Measurements from ENCODE around the gene ACSF2.

ACSF2 gene

DNA sequence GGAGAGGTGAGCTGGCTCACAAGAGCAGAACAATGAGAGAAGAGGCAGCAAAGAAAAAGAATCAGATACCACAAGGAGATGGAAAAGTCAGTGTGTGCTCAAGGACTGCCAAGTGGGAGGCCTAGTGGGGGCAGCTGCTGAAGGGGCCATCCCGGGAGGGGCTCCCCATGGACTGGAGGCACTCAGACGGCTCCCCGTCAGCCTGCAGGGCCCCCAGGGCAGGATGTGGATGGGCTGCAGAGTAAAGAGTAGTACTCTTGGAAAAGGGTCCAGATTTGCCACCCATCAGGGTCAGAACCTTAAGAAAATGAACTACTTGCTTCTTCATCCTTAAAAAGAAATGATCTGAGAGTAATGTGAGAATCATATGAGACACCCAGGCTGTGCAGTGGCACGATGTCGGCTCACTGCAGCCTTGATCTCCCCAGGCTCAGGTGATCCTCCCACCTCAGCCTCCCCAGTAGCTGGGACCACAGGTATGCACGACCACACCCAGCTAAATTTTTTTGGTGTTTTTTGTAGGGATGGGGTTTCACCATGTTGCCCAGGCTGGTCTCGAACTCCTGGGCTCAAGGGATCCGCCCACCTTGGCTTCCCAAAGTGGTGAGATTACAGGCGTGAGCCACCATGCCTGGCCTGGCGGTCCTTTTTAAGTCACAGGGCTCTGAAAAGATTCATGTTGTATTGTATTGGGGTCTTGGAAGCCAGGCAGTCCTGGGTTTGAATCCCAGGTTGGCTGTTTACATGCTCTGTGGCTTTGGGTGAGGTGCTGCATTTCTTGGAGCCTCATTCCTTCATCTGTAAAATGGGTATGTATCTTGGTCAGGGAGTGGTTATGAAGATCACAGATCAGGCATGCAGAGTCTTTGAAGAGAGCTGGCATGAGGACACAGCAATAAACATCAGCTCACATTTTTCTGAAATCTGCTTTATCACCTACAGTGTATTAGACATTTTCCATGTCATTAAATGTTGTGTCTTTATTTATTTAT, 15.1 kb downstream of the ACSF2 start:
- no peak for DNase-seq

DNA sequence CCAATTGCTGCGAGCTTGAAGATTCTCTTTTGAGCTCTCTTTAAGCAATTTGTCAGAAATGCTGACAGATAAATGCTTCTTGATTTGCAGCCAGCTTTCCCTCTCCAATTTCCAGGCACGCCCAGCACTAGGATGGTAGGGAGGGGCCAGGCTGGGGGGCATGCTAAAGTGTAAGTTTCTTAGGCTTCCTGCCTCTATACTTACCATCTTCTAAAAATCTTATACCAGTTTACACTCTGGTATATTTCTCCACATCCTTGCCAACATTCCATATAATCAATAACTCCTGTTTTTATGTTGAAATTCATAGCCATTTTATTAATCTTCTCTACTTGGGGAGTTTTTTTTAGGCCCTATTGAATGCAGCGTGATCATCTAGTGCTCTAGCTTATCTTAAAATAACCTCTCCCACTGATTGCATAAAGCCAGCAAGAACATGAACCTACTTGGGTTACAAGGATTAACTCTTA, 17.5 kb downstream of the ACSF2 start:
- DNase-seq = no peak

DNA sequence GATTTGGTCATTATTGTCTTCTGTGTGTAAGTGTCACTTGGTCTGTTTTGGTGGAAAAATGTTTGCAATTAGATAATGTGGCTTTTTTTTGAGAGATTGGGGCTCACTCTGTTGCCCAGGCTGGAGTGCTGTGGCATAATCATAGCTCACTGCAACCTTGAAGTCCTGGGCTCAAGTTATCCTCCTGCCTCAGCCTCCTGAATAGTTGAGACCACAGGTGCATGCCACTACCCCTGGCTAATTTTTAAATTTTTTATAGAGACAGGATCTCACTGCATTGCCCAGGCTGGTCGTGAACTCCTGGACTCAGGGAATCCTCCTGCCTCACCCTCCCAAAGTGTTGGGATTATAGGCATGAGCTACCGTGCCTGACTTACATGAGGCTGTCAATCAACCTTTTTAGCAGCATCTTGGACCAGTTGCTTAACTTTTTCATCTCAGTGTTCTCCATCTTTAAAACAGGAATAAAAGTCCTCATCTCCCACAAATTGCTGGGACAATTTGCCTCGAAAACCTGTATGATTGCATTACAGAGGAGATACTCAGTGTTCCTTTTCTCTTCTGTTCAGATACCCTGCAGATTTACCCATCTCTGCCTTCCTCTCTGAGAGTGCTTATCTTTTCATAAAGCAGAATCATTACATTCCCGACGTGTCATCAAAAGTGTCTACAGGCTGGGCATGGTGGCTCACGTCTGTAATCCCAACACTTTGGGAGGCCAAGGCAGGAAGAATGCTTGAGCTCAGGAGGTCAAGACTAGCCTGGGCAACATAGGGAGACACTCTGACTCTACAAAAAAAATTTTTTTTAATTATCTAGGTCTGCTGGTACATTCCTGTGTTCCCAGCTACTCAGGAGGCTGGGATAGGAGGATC, 19.1 kb downstream of the ACSF2 start:
- DNase-seq = no peak

DNA sequence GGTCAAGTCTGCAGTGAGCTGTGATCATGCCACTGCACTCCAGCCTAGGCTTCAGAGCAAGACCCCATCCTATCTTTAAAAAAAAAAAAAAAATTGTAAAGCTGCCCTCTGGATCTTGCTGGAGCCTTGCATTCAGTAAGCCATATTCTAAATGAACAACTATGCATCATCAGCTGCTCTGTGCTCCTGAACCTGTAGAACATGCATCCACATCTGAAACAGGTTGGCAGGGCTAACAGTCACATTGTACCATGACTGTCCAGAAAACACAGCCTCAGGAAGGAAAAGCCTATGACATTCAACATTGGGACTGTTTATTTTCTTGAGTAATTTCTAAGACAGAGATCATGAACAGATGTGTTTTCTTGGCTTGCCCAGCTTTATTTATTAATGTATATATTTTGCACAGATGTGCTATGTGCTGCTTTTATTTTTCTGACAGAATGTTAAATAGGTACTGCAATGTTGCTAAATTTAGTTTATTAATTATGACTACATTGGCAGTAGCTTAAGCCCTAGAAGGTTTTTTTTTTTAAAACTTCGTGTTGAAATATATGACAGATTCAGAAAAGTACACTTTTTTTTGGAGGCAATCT, 19.8 kb downstream of the ACSF2 start:
- no peak for DNase-seq

DNA sequence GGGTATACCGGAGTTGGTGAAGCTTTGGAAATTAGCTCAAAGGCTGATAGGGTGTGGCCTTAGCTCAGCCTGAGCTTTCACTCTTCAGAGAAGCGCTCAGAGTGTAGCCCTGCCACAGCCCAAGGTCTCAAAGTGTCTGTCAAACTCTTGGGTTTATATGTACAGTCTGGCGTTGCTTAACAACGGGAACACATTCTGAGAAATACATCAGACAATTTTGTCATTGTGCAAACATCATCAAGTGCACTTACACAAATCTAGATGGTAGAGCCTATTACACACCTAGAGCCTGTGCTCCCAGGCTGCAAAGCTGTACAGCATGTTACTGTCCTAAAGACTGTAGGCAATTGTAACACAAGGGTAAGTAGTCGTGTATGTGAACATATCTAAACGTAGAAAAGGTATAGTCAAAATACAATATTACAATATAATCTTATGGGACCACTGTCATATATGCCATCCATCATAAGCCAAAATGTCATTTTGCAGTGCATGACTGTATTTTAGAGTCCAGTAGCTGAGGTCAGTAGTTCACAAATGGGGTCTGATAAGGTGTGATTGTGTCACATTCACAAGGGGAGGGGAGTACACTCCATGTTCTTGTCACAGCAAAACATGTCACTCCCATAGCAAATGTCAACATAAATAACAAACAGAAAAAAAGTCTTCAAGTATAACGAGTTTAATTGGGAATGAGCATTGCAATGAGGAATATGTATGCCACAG, 22.0 kb downstream of the ACSF2 start:
- DNase-seq = no peak

DNA sequence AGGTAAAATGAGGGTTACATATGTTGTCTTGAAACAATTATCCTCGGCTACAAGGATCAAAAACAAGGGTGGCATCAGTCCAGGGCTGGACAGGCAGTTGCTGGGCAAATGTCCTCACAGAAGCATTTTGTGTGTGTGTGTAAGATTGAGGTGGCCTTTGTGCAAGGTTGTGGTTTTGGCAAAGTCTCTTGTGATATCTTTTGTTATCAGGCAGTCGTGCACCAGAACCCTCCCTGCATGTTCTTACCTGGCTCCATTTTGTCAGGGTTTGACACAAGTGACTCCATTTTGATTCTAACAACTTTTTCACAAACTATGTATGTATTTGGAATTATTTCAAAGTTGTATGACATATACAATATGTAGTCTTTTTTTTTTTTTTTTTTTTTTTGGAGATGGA, 22.6 kb downstream of the ACSF2 start:
- DNase-seq = no peak

DNA sequence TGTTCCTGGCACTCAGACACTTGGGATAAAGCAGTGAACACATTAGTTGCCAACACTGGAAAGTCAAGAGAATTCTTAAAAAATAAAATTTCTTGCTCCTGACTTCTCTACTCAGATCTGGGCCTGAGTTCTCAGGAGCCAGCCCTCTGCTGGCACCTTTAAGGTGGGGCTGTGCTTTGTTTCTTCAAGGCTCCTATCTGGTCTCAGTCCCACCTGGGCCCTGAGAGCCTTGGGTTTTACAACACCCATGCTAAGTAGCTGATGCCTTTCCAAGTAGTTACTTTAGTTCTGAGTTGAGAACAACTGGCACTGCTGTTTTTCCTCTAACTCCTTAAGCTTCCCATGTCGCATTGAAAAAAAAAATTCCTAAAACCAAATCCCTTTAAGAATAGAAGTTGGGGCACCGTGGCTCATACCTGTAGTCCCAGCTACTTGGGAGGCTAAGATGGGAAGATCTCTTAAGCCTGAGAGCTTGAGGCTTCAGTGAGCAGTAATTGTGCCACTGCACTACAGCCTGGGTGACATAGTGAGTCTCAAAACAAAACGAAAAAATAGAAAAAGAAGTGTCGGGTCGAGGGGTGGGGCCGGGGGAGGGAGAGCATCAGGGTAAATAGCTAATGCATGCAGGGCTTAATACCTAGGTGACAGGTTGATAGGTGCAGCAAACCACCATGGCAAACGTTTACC, 26.1 kb downstream of the ACSF2 start:
- DNase-seq = no peak

DNA sequence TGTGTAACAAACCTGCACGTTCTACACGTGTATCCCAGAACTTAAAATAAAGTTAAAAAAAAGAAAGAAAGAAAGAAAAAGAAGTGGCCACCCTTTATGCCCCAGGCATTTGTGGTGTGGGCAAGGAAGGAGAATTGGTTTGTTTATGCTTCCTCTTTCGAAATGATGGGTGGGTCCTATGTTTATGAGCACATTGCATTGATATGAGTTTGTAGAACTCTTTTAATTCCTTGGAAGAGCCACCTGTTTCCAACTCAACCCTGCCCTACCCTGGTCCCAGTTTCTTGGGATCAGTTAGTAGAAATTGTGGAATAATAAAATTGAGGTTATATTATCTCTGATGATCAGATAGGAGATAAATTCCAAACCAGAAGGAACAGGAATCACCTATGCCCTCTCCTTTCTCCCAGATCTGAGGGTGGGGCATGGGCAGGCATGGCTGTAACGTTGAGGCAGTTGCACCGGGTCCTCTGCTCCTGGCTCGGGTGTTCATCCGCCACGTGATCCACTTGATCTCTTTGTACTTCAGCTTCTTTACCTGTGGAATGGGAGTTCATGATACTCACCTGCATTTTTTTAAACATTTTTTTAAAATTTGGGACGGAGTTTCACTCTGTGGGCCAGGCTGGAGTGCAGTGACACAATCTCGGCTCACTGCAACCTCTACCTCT, 26.7 kb downstream of the ACSF2 start:
- DNase-seq = no peak

DNA sequence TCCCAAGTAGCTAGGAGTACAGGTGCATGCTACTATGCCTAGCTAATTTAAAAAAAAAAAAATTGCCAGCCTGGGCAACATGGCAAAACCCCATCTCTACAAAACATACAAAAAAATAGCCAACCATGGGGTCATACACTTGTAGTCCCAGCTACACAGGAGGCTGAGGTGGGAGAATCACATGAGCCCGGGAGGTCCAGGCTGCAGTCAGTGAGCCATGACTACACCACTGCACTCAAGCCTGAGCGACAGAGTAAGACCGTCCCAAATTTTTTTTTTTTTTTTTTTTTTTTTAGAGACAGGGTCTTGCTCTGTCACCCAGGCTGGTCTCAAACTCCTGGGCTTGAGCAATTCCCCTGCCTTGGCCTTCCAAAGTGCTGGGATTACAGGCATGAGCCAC, 27.9 kb downstream of the ACSF2 start:
- no peak for DNase-seq

DNA sequence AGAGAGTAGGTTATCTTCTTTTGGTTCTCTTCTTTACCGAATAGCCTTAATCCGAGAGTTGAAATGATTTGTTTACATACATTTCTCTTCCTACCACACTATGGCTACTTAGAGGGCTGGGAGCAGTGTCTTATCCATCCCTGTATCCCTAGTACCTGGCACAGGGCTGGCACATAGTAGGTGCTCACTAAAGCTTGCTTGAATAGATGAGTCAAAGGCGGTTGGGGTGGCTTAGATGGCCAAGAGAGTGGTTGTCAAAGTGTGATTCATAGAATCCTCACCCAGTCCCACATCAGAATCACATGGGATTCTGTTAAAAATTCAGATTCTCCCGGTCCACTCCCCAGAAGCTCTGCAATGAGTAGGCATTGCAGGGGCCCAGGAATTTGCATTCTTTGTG, 31.6 kb downstream of the ACSF2 start:
- no peak for DNase-seq

DNA sequence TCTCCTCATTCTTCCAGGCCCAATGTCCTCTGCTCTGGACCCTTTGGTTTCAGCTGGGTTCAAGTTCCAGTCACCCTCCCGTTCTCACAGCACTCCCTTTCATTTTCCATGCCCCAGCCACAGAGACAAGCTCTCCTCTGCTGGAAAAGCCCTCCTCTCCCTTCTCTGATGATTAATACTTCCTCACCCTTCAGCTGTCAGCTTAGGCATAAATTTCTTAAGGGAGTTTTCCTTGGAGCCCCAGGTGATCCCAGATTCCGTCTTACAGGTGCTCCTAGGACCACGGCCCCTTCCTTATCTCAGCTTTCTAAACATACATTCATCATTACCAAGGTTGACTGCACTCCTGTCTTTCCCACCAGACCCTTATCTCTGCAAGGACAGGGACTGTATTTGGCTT, 32.3 kb downstream of the ACSF2 start:
- DNase-seq = no peak

DNA sequence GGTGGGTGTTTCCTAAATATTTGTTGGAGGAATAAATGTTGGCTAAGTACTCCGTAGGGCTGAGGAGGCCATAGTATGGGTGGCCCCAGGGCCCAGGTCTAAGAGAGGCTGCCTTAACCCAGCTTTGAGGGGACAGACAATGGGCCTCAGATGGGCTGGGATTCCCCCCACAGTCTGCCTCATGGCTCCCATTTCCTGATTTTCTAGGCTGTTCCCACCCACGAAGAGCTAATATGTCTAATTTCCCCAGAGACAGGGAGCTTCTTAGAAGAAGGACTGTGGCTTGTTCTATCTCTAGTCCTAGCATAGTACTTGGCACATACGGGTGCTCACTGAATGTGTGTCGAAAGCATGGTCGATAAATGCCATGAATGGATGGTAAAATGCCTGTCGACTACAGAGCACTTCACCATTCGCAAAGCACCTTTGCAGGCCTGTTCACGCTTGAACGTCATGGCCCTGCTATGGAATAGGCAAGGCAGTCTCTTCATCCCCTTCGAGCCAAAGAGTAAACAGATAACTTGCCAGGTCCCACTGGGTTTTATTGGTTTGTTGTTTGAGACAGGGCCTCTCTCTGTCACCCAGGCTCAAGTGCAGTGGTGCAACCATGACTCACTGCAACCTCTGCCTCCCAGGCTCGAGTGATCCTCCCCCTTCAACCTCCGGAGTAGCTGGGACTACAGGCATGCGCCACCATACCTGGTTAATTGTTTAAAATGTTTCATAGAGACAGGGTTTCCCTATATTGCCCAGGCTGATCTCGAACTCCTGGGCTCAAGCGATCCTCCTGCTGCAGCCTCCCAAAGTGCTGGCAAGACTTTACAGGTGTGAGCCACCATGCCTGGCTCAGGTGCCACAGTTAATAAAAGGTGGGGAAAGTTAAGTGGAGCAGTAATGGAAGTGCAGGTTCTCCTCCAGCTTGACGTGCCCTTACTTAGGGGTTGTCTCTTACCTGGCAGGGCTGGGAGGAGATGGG, 33.0 kb downstream of the ACSF2 start:
- DNase-seq = no peak

DNA sequence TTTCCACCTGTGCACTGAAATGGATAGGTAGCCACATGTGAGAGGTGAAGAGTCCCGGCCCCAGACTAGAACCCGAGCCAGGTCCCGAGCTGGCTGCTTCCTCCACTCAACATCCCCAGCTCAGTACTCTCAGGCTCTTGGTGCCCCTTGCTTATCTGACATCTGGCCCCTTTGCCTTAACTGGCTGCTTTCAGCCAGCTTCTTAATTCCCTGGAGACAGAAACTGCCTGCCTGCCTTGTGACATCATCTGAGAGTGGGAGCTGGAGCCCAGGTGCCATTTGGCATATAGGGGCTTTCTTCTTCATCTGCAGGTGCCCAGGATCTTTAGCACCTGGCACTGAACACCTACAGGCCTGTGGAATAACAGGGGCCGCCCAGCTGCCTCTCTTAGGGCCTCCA, 33.7 kb downstream of the ACSF2 start:
- DNase-seq = no peak

DNA sequence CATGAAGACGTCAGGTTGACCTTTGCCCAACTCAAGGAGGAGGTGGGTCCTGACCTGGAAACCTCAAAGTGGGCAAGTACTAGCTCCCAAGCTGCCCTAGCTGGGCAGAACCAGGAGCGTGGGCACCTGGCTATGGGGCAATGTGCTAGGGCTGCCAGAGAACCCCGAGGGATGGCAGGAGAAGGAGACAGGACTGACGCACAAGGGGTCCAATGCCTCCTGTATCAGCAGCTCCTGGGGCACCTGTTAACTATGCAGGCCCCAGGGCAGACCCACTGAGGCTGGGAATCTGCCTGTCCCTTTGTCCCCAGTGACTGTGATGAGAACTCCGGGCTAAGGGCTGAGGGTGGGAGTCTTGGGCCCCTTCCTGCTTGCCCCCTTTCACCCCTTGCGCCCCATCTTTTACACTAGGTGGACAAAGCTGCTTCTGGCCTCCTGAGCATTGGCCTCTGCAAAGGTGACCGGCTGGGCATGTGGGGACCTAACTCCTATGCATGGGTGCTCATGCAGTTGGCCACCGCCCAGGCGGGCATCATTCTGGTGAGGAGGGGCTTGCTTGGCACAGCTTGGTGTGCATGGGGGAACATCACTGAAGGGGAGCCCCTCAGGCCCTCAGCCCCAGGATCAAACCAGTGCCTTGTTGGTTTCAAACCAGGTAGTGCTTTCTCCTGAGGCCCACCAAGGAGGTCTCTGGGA, 35.0 kb downstream of the ACSF2 start:
- no peak for DNase-seq

DNA sequence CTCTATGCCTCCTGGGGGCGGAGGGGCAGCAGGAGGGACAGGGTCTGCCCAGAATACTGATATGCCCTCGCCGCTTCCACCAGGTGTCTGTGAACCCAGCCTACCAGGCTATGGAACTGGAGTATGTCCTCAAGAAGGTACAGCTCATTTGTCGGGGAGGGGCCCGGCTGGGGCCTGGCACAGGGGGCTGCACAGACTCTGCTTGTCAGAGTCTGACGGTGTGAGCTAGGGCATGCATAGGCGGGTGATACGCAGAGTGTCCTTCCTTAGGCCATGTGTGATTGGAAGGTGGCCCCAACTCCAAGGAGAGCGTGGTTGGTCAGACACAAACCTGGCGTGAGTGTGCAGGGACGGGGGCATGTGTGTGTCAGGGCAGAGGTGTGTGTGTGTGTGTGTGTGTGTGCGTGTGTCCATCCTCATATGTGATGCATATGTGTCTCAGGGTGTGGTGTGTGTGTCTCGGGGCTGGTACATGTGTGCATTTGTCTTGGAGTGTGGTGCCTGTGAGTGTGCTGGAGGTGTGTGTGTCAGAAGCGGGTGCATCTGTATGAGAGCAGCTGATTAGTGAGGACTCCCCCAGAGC, 35.6 kb downstream of the ACSF2 start:
- DNase-seq = no peak

DNA sequence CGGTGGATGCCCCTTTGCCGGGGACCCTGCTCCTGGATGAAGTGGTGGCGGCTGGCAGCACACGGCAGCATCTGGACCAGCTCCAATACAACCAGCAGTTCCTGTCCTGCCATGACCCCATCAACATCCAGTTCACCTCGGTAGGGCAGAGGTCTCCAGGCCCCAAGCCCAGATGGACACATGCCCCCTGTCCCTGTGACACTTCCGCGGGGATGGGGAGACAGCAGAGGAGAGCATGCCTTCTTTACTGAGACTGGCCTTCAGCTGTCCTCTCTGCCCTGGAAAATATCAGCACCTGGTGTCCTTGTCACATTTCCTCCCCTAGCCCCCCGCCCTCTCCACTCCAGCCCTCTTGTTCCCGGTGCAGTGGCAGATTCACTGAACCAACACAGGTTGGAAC, 36.4 kb downstream of the ACSF2 start:
- DNase-seq = no peak

DNA sequence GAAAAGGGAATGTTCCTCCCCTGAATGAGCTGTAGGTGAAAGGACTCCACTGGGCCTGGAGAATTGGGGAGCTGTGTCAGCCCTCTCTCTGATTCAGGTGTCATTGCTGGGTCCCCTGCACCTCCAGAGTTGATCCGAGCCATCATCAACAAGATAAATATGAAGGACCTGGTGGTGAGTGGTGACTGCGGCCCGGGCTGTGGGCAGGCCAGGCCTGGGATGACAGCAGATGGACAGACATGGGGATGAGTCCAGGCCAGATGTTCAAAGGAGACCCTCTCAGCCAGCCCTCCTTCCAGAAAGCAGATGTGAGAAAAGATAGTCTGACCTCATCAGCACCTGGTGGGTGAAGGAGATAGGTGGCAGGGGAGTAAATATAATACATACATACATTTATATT, 38.1 kb downstream of the ACSF2 start:
- no peak for DNase-seq

DNA sequence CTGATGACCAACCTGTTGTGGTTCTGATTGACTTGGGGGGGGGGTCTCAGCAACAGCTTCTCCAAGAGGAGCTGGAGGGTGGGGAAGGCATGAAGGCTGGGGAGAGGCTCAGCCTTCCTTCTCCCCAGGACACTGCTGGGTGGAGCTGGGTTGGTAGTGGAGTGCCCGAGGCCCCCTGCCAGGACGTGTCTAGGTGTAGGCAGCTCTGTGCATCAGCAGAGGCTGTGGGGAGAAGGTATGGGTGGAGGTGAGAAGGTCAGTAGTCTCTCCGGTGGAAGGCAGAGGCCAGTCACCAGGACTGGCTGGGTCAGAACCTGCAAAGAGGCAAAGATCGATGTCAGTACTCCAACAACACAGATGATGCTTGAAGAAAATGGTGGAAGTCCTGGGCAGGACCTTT, 38.7 kb downstream of the ACSF2 start:
- DNase-seq = no peak

DNA sequence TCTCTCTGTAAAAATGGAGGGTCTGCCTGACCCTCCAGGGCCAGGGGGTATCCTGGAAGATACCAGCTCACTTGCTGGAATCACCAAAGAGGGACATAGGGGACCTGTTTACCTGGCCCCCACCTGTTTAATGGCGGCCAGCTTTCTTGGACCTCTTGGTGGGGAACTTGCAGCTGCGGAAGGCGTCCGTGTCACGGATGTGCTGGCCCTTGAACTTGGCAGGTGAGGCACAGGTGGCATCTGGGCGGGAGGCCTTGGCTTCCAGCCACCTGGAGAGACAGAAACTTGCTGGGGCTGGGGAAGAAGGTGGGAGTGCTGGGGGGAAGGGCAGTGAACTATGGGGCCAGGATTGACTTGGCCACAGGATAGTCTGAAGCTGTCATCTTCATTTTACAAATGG, 39.2 kb downstream of the ACSF2 start:
- DNase-seq = no peak

Data from CD4-positive, alpha-beta T cell treated with Interleukin-15 for 1 hour (primary cell).